H1 (cell line): Measurements from ENCODE around the gene EYA2. TPM values are rescaled to one million over a fixed set of nuclear protein-coding genes. Genes with fewer than 3 reads are reported as not detected.

Source experiments
- CTCF ChIA-PET: fragments of 300-600 bp; sonication (Branson Sonifier 250); formaldehyde crosslinking; loops from one replicate; lab custom pipeline; 2021; ENCODE audit not compliant: partially characterized antibody; lab: Charles Lee
- POLR2A ChIA-PET: fragments of 300-600 bp; sonication (Branson Sonifier 250); formaldehyde crosslinking; loops from one replicate; lab custom pipeline; 2021; ENCODE audit warnings: inconsistent platforms; ENCODE audit not compliant: partially characterized antibody; lab: Charles Lee
- DNase-seq, 2 experiments: peaks; one replicate each; pipeline versions ENCODE4 v3.0.0 to v3.0.0-alpha.2; 2010 to 2022; ENCODE audit warnings: low spot score in 2 of 2, low read depth in 1 of 2, mixed read lengths in 1 of 2
- FAIRE-seq: peaks from 2 replicates; lab custom pipeline; 2011; peaks lifted over from hg19 to GRCh38; lab: Jason Lieb, UNC
- H2AFZ ChIP-seq: 2 replicates; pipeline ENCODE4 v1.8.1; 2012; ENCODE audit warnings: low read length, inconsistent platforms
- H2AK5ac ChIP-seq: 2 replicates; pipeline ENCODE4 v1.6.1; 2013; ENCODE audit warnings: low read depth, low read length
- H2BK120ac ChIP-seq: replicated peaks from 2 replicates; pipeline ENCODE3; 2013; ENCODE audit warnings: low read depth, low read length, inconsistent platforms
- H2BK12ac ChIP-seq: 2 replicates; pipeline ENCODE4 v1.6.1; 2013; ENCODE audit warnings: low read depth, low read length
- H2BK15ac ChIP-seq: 2 replicates; pipeline ENCODE4 v1.6.1; 2013; ENCODE audit warnings: low read length
- H2BK20ac ChIP-seq: 2 replicates; pipeline ENCODE4 v1.6.1; 2013; ENCODE audit warnings: low read length
- H2BK5ac ChIP-seq: 2 replicates; pipeline ENCODE4 v1.6.1; 2013; ENCODE audit warnings: low read depth, low read length
- H3K14ac ChIP-seq: 2 replicates; pipeline ENCODE4 v1.6.1; 2013; ENCODE audit warnings: inconsistent platforms; ENCODE audit not compliant: insufficient read length
- H3K18ac ChIP-seq: 2 replicates; pipeline ENCODE4 v1.6.1; 2013; ENCODE audit warnings: low read length; ENCODE audit errors: extremely low read depth
- H3K23ac ChIP-seq: 2 replicates; pipeline ENCODE4 v1.6.1; 2013; ENCODE audit warnings: inconsistent platforms; ENCODE audit not compliant: insufficient read length
- H3K23me2 ChIP-seq: 2 replicates; pipeline ENCODE4 v1.6.1; 2013; ENCODE audit warnings: low read depth, low read length
- H3K27ac ChIP-seq: 2 replicates; pipeline ENCODE4 v1.6.1; 2011; ENCODE audit warnings: low read depth, low read length, inconsistent platforms
- H3K27me3 ChIP-seq, 4 experiments: replicated peaks in 1 of 4; 1 replicate in 1 of 4; 2 replicates in 3 of 4; pipeline versions ENCODE4 v1.6.1 to v1.8.1; 2011 to 2013; ENCODE audit warnings: low read length in 3 of 4, mild to moderate bottlenecking in 3 of 4, inconsistent platforms in 2 of 4, mixed read lengths in 2 of 4, moderate library complexity in 1 of 4; ENCODE audit not compliant: control insufficient read depth in 3 of 4, insufficient read depth in 3 of 4; ENCODE audit errors: extremely low read depth in 1 of 4
- H3K36me3 ChIP-seq, 4 experiments: 2 replicates each; pipeline versions ENCODE4 v1.6.1 to v1.8.1; 2011 to 2013; ENCODE audit warnings: mild to moderate bottlenecking in 4 of 4, low read length in 3 of 4, moderate library complexity in 2 of 4, control low read depth in 1 of 4, inconsistent platforms in 1 of 4; ENCODE audit not compliant: insufficient read depth in 4 of 4, control insufficient read depth in 2 of 4
- H3K4ac ChIP-seq: replicated peaks from 2 replicates; pipeline ENCODE3; 2013; ENCODE audit warnings: low read length, low read depth, mixed read lengths, inconsistent platforms; ENCODE audit not compliant: insufficient read length
- H3K4me1 ChIP-seq, 4 experiments: replicated peaks in 1 of 4; 1 replicate in 1 of 4; 2 replicates in 3 of 4; pipeline versions ENCODE4 v1.6.1 to v1.8.1; 2011 to 2013; ENCODE audit warnings: low read length in 3 of 4, inconsistent platforms in 2 of 4, mixed read lengths in 1 of 4; ENCODE audit not compliant: insufficient read depth in 4 of 4, control insufficient read depth in 3 of 4
- H3K4me2 ChIP-seq, 2 experiments: 2 replicates each; pipeline versions ENCODE4 v1.6.1 to v1.8.1; 2011 to 2013; ENCODE audit warnings: low read depth in 2 of 2, low read length in 2 of 2, control low read depth in 1 of 2, inconsistent platforms in 1 of 2, mild to moderate bottlenecking in 1 of 2; ENCODE audit not compliant: insufficient read depth in 1 of 2
- H3K4me3 ChIP-seq, 4 experiments: fragments of 200-600, 300-600 bp in 1 of 4; sonication (generic), shearing (Covaris generic), sonication (Bioruptor Twin) in 1 of 4; 2 replicates each; pipeline versions ENCODE4 v1.5.1 to v1.8.1; 2011 to 2016; ENCODE audit warnings: low read length in 4 of 4, low read depth in 3 of 4, control low read depth in 2 of 4, inconsistent platforms in 2 of 4, mild to moderate bottlenecking in 2 of 4, mixed read lengths in 1 of 4, moderate library complexity in 1 of 4; ENCODE audit not compliant: insufficient read depth in 2 of 4; ENCODE audit errors: extremely low read depth in 1 of 4
- H3K56ac ChIP-seq: replicated peaks from 2 replicates; pipeline ENCODE3; 2013; ENCODE audit warnings: low read depth, mild to moderate bottlenecking, mixed read lengths, low read length, inconsistent platforms; ENCODE audit not compliant: insufficient read length
- H3K79me1 ChIP-seq: 2 replicates; pipeline ENCODE4 v1.6.1; 2013; ENCODE audit warnings: low read depth, low read length, control low read depth
- H3K79me2 ChIP-seq, 2 experiments: 2 replicates each; pipeline versions ENCODE4 v1.6.1 to v1.8.1; 2012 to 2013; ENCODE audit warnings: low read length in 2 of 2, mild to moderate bottlenecking in 2 of 2, inconsistent platforms in 1 of 2; ENCODE audit not compliant: insufficient read depth in 2 of 2, control insufficient read depth in 1 of 2
- H3K9ac ChIP-seq, 4 experiments: replicated peaks in 1 of 4; 1 replicate in 1 of 4; 2 replicates in 3 of 4; pipeline versions ENCODE4 v1.6.1 to v1.8.1; 2011 to 2013; ENCODE audit warnings: low read depth in 3 of 4, low read length in 3 of 4, control low read depth in 2 of 4, mild to moderate bottlenecking in 2 of 4, moderate library complexity in 2 of 4, inconsistent platforms in 1 of 4; ENCODE audit errors: extremely low read depth in 1 of 4
- H3K9me3 ChIP-seq, 2 experiments: 2 replicates each; pipeline versions ENCODE4 v1.6.1 to v1.8.1; 2012 to 2013; ENCODE audit warnings: mild to moderate bottlenecking in 2 of 2, moderate library complexity in 2 of 2, control low read depth in 1 of 2, inconsistent platforms in 1 of 2, low read depth in 1 of 2, low read length in 1 of 2, mixed read lengths in 1 of 2; ENCODE audit not compliant: insufficient read depth in 2 of 2
- H4K20me1 ChIP-seq, 2 experiments: replicated peaks in 1 of 2; 2 replicates each; pipeline versions ENCODE3 to v1.8.1; 2011 to 2013; ENCODE audit warnings: inconsistent platforms in 2 of 2, low read length in 2 of 2, mild to moderate bottlenecking in 1 of 2; ENCODE audit not compliant: insufficient read depth in 2 of 2, control insufficient read depth in 1 of 2
- H4K5ac ChIP-seq: 2 replicates; pipeline ENCODE4 v1.6.1; 2013; ENCODE audit warnings: low read length, low read depth, mixed read lengths, inconsistent platforms; ENCODE audit not compliant: insufficient read length
- H4K8ac ChIP-seq: 2 replicates; pipeline ENCODE4 v1.8.0; 2013; ENCODE audit warnings: mild to moderate bottlenecking, moderate library complexity, low read length, inconsistent platforms; ENCODE audit not compliant: insufficient read depth; ENCODE audit errors: extremely low read depth
- H4K91ac ChIP-seq: replicated peaks from 2 replicates; pipeline ENCODE3; 2013; ENCODE audit warnings: low read length, mixed read lengths, inconsistent platforms; ENCODE audit not compliant: insufficient read length
- EP300 ChIP-seq, 2 experiments: IDR thresholded peaks; 1 replicate in 1 of 2; 2 replicates in 1 of 2; pipeline ENCODE4 v1.6.1; 2011 to 2012; ENCODE audit warnings: low read depth in 2 of 2, low read length in 2 of 2, mild to moderate bottlenecking in 2 of 2, borderline replicate concordance in 1 of 2, inconsistent platforms in 1 of 2, moderate library complexity in 1 of 2
- WGBS, 2 experiments: shearing (Covaris generic) in 1 of 2; methylation state at CpG; one replicate each; pipeline versions ENCODE4 v1.1.6 to v1.1.7; 2013 to 2015; ENCODE audit warnings: low lambda C conversion rate in 2 of 2, mixed read lengths in 2 of 2, inconsistent platforms in 1 of 2, low coverage in 1 of 2, missing lambda C conversion rate in 1 of 2; ENCODE audit not compliant: insufficient replicate concordance in 2 of 2, insufficient coverage in 1 of 2, insufficient read length in 1 of 2; ENCODE audit errors: extremely low coverage in 1 of 2, missing lambda C conversion rate in 1 of 2; 5-methylcytosine and 5-hydroxymethylcytosine counted together
- polyA plus RNA-seq, 7 experiments: library from polyadenylated mRNA; depleted of rRNA in 3 of 7; stranded (reverse) in 5 of 7; unstranded in 2 of 7; fragments of >200 nt in 5 of 7; fragments of 200-250 nt in 2 of 7; gene quantifications; 1 replicate in 5 of 7; 2 replicates in 1 of 7; 4 replicates in 1 of 7; pipeline versions ENCODE4 v1.2.1 to v1.2.3, GENCODE V29; 2011 to 2013; ENCODE audit warnings: missing spikeins in 2 of 7, mixed read lengths in 2 of 7
- total RNA-seq: library from RNA; stranded (reverse); fragmentation: NEBNext Ultra II Directional; extraction: Animal tissue kit (Norgen Biotek cat#: 25700); gene quantifications from 2 replicates; pipeline ENCODE4 v1.2.1, GENCODE V29; 2021
- TF ChIP-seq, protein P1 (sequence below): IDR thresholded peaks from 2 replicates; pipeline ENCODE4 v1.6.1; 2012; ENCODE audit warnings: inconsistent platforms

The EYA2 gene
- total and polyA plus RNA-seq, 2 of the 8 experiments (the other 6 are each of a cell fraction or from before 2014, with no cell fraction given), result 1.6 to 1.7 TPM

DNA sequence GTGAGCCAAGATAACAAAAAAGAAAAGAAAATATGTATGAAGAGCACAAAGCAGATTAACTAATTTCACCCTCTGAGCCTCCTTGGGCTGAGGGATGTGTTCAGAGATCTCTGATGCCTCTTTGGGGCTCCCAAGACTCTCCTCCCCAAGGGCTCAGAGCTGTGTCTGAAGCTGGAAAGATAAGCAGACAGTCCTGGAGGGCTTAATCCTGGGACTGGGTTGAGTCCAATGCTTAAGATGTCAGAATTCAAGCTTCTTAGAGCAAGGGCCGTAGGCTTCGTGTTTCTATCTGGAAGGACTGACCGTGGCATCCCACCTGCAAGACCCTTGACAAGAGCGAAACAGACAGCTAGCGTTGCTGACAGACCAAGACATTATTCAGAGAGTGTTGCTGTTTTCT, 232.9 kb downstream of the EYA2 start:
- Histone ChIP-seq H3K36me3 (no peaks in the 10 kb centered on the region), H3K4me1 (peaks cover 0 to 7% (median 2%) of the 10 kb centered on the region in 4 experiments; a peak in 4 of 7 replicates), H3K79me1 (no peaks in the 10 kb centered on the region), H2AFZ (peak overlapping the region; percentile 82; the same call in 1 of the 2 replicates), H3K56ac (no peak overlapping the region), H3K27me3 (no peaks in the 10 kb centered on the region), H2BK15ac (no peak overlapping the region), H3K23ac (no peak overlapping the region), H3K9ac (no peak overlapping the region), H3K79me2 (no peaks in the 10 kb centered on the region), H2AK5ac (no peak overlapping the region), H2BK12ac (no peak overlapping the region), H4K5ac (no peak overlapping the region), H2BK20ac (no peak overlapping the region), H3K9me3 (no peaks in the 10 kb centered on the region), H3K14ac (no peak overlapping the region), H3K27ac (no peak overlapping the region), H4K8ac (no peak overlapping the region), H4K20me1 (no peaks in the 10 kb centered on the region), H3K23me2 (no peaks in the 10 kb centered on the region), H2BK120ac (no peak overlapping the region), H2BK5ac (no peak overlapping the region), H4K91ac (no peak overlapping the region), H3K18ac (no peak overlapping the region), H3K4me3 (no peak overlapping the region), H3K4me2 (no peak overlapping the region), H3K4ac (no peak overlapping the region)
- ChIA-PET POLR2A (no interaction called here), CTCF (interaction anchor here (1.2 to 3.5 kb wide), 5 partner anchors 22 to 380 kb away, joined by 3 to 14 read pairs (median 4); no protein-coding TSS in a partner anchor)
- TF ChIP-seq EP300 (IDR thresholded peaks at IDR 0.05; ENCODE audit: borderline replicate concordance in 1 of 2, low read depth in 2 of 2, low read length in 2 of 2), result no peak
- TF ChIP-seq, protein P1, sequence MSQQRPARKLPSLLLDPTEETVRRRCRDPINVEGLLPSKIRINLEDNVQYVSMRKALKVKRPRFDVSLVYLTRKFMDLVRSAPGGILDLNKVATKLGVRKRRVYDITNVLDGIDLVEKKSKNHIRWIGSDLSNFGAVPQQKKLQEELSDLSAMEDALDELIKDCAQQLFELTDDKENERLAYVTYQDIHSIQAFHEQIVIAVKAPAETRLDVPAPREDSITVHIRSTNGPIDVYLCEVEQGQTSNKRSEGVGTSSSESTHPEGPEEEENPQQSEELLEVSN, result no peak
- no peak for DNase-seq
- FAIRE-seq, result no peak
- WGBS, 2 experiments, result 91% methylated on average over 5 of the region's 5 CpGs; no CpG with 5 or more reads in 1 of the 2 experiments
